Chondrocyte (in vitro differentiated cells): ENCODE measurements around the gene EEPD1. TPM values are rescaled to one million over a fixed set of nuclear protein-coding genes. Genes with fewer than 3 reads are reported as not detected.

Experiments
- DNase-seq: peaks from one replicate; pipeline ENCODE4 v3.0.0; 2021; ENCODE audit warnings: mixed read lengths, low spot score
- H3K27ac Mint-ChIP-seq: one replicate; pipeline ENCODE4 v1.8.0; 2021; ENCODE audit warnings: mild to moderate bottlenecking, moderate library complexity, mixed read lengths; ENCODE audit not compliant: unreplicated experiment
- H3K27me3 Mint-ChIP-seq: 2 replicates; pipeline ENCODE4 v1.8.0; 2021; ENCODE audit warnings: low read depth, mixed read lengths
- H3K36me3 Mint-ChIP-seq: 2 replicates; pipeline ENCODE4 v1.8.0; 2021; ENCODE audit warnings: low read depth, mixed read lengths
- H3K4me1 Mint-ChIP-seq: 2 replicates; pipeline ENCODE4 v1.8.0; 2021; ENCODE audit warnings: low read depth, mild to moderate bottlenecking, mixed read lengths
- H3K4me3 Mint-ChIP-seq: one replicate; pipeline ENCODE4 v1.8.0; 2021; ENCODE audit warnings: mild to moderate bottlenecking, moderate library complexity, mixed read lengths; ENCODE audit not compliant: unreplicated experiment
- H3K9me3 Mint-ChIP-seq: 2 replicates; pipeline ENCODE4 v1.8.0; 2021; ENCODE audit warnings: low read depth, mixed read lengths
- CTCF ChIP-seq: fragments of 200-600 bp; sonication (generic); IDR thresholded peaks from 2 replicates; pipeline ENCODE4 v1.5.0; 2021; ENCODE audit warnings: antibody characterized with exemption, mild to moderate bottlenecking, moderate library complexity
- total RNA-seq: library from RNA; stranded (reverse); gene quantifications from 3 replicates; pipeline ENCODE4 v1.2.1, GENCODE V29; 2021

EEPD1 gene
- total RNA-seq, 1 donor from 2014 or later = 5.8 TPM

GRCh38 chr7:36128448-36129047, 24.5 kb upstream of the EEPD1 start:
- H3K4me1 Mint-ChIP-seq = peaks cover 33% of the 10 kb centered on the region
- H3K36me3 Mint-ChIP-seq = no peaks in the 10 kb centered on the region
- no peak for DNase-seq
- H3K9me3 Mint-ChIP-seq = peaks cover 9% of the 10 kb centered on the region
- peak overlapping the region; percentile 91 for H3K27ac Mint-ChIP-seq
- H3K4me3 Mint-ChIP-seq = no peak overlapping the region
- H3K27me3 Mint-ChIP-seq = no peaks in the 10 kb centered on the region
- peak; percentile 95 for TF ChIP-seq CTCF

GRCh38 chr7:36129048-36129534, 24.0 kb upstream of the EEPD1 start:
- no peak for DNase-seq
- Mint-ChIP-seq H3K27ac (peak overlapping the region; percentile 91), H3K9me3 (peaks cover 4% of the 10 kb centered on the region), H3K27me3 (no peaks in the 10 kb centered on the region), H3K4me1 (peaks cover 33% of the 10 kb centered on the region), H3K4me3 (no peak overlapping the region), H3K36me3 (no peaks in the 10 kb centered on the region)
- TF ChIP-seq CTCF = no peak

- no peak overlapping the region for H3K27ac Mint-ChIP-seq
- H3K4me3 Mint-ChIP-seq = no peak overlapping the region
- no peak for DNase-seq
- no peaks in the 10 kb centered on the region for H3K36me3 Mint-ChIP-seq
- peaks cover 33% of the 10 kb centered on the region for H3K4me1 Mint-ChIP-seq
- no peaks in the 10 kb centered on the region for H3K9me3 Mint-ChIP-seq
- no peak for TF ChIP-seq CTCF
- no peaks in the 10 kb centered on the region for H3K27me3 Mint-ChIP-seq
These were observed 22.7 kb upstream of the EEPD1 start for GRCh38 chr7:36130236-36130945.

GRCh38 chr7:36131026-36131425, 22.0 kb upstream of the EEPD1 start:
- TF ChIP-seq CTCF = no peak
- Mint-ChIP-seq H3K27ac (no peak overlapping the region), H3K36me3 (no peaks in the 10 kb centered on the region), H3K4me1 (peaks cover 33% of the 10 kb centered on the region), H3K4me3 (no peak overlapping the region), H3K27me3 (no peaks in the 10 kb centered on the region), H3K9me3 (no peaks in the 10 kb centered on the region)
- DNase-seq = no peak

GRCh38 chr7:36131499-36131898, 21.6 kb upstream of the EEPD1 start:
- no peak for TF ChIP-seq CTCF
- Mint-ChIP-seq H3K9me3 (no peaks in the 10 kb centered on the region), H3K4me3 (no peak overlapping the region), H3K27me3 (no peaks in the 10 kb centered on the region), H3K27ac (no peak overlapping the region), H3K36me3 (no peaks in the 10 kb centered on the region), H3K4me1 (peaks cover 30% of the 10 kb centered on the region)
- no peak for DNase-seq
